ENCODE results near the gene HS6ST2.

- TF ChIP-seq CTCF (IDR thresholded peaks at IDR 0.05) (no peak), POLR2A (IDR thresholded peaks at IDR 0.05) (no peak), POLR2AphosphoS5 (IDR thresholded peaks at IDR 0.05) (no peak)
Measured at GRCh38 chrX:132821974-132822633, 136.3 kb downstream of the HS6ST2 start.
